Raji (cell line): Measurements from ENCODE around the gene SCN9A.

Experiments
- POLR2A ChIP-seq: IDR thresholded peaks from 2 replicates; pipeline ENCODE4 v1.6.1; 2011; ENCODE audit warnings: low read depth, low read length, control low read depth; ENCODE audit not compliant: insufficient read depth

The SCN9A gene

DNA sequence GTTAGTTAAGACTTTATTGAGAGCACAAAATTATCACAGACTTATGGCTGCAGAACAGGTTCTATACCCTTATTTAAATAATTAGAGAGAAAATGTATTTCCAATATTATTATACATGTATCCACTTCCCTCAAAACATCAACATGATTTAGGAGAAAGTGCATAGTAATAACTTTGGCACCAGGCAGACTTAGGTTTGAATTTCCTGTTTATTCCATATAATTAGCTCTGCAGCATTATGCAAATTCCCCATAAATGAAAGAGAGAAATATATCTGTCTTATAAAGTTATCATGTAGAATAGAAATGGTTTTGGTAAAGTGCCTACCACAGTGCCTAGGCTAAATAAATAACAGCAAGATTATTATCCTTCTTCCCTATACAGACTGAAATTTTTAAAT is 15.3 kb downstream of the SCN9A start:
- no peak for TF ChIP-seq POLR2A

DNA sequence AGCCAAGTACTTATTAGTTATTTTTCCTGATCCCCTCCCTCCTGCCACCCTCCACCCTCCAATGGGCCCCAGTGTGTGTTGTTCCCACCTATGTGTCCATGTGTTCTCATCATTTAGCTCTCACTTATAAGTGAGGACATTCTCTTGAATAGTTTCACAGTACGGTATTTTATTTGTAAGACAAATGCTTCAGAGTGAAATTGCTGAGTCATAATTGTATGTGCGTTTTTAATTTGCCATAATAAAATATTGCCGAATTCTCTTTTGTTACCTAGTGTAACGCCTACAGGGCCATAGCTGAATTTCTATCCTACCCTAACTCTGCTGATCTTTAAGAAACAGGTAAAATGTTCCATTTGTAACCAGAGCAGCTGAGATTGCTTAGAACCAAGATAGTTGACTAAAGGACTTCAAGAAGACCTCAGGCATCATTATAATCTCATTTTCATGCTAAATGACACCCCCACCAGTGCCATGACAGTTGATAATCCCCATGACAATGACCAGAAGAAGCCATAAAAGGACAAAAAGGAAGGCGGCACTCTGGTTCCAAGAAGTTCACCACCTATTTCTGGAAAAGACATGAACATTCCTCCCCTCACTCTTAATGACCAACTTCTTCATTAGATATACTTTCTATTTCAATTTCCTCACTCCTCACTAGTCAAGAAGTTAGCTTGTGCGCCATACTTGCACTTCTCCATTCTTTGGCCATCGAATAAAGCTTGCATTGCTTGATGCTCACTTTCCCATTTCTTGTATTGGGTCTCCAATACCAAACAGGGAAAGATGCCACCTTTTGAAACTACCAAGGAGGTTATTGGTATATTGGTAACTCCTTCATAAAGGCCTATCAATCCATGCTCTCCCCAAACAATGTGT is 18.4 kb downstream of the SCN9A start:
- TF ChIP-seq POLR2A = no peak

DNA sequence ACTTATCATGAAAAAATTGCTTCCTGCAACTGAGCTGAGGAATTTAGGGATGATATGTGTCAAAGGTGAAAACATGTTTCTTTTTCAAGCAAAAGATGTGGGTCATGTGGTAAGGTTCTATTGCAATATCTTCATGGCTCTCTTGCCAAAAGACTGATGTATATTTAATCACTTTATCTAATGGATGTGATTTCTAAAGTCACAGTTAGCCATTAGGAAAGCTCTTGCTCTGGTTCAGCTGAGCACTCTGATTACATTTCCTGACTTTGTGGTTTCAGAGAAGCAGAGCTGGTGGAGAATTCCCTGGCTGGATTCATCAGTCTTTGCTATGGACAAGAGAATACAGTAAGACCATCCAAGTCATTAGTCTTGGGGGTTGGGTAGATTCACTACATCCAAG is 24.4 kb downstream of the SCN9A start:
- no peak for TF ChIP-seq POLR2A

DNA sequence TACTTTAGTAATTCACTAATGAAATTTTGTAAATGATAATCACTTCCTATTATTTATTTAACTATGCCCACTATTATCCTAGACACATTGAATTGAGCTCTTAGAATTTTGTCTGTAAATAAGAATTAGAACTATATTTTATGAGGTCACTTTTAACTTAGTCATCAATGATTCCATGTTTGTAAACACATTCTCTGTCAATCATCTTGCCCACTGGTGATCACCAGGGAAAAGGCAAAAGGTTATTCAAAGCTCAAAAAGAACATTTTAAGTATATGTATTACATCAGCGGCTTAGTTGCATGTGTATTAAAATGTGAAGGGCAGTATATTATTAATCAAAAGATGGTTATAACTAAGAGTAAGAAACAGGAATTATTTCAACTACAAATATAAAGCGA is 25.2 kb downstream of the SCN9A start:
- TF ChIP-seq POLR2A = no peak

DNA sequence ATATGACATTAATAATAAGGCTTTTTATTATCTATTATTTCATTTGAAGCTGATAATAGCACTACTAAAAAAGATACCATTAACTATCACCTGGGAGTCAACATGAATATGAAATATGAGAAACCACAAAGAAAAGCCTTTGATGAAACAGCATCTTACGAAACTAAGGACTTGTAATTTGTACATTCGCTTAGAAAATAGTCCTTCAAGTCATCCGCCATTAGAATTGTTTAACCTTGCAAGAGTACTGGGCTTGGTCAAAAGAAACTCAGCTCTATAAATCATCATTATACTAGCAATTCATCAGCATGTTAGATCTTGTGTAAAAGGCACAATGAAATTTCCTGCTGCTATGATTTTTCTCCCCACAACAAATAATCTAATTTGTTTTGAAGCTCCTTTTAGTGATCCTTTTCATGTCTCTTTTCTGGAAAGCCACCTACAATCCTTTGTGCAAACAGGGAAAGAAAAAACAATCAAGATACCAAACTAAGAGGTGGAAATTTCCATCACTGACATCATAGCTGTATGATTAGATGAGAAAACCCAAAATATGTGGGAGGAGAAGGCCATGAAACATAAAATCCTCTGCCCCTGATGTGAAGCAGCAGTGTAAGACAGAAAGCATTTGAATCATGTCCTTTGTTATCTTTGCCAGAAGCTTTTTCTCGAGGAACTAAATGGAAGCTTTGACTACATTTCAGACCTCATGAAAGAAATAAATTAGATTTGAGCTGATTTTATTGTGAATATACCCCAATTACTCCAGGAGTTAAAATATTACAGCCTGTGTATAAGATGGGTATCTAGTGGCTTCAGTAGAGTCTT is 31.2 kb downstream of the SCN9A start:
- TF ChIP-seq POLR2A = no peak

DNA sequence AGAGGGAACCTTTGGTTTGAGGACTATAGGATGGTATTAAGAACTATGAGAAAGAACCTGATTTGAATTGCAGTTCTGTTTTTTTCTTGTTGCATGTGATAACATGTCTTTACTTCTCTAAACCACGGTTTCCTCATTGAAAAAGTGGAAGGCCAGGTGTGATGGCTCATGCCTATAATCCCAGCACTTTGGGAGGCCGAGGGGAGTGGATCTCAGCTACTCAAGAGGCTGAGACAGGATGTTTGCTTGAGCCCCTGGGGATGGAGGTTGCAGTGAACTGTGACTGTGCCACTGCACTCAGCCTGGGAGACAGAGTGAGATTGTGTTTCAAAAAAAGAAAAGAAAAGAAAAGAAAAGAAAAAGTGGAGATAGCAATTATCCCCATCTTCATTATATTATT is 32.3 kb downstream of the SCN9A start:
- no peak for TF ChIP-seq POLR2A

DNA sequence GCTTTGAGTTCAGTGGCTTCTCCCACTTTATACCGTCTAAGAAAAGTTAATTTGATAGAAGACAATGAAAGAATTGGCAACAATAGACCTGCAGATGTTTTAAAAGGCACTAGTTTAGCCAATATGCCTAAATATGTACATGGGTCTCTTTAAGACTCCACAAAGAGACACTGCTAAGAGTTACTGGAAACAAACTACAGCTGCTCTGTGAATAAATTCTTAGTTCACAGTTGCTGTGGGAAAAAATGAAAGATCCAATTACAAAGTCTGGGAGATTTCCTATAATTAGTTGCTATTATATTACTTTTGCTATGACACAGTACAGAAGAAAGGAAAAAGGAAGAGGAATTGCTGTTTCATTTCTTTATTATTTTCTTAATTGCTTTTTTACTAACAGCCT is 34.3 kb downstream of the SCN9A start:
- TF ChIP-seq POLR2A = no peak

DNA sequence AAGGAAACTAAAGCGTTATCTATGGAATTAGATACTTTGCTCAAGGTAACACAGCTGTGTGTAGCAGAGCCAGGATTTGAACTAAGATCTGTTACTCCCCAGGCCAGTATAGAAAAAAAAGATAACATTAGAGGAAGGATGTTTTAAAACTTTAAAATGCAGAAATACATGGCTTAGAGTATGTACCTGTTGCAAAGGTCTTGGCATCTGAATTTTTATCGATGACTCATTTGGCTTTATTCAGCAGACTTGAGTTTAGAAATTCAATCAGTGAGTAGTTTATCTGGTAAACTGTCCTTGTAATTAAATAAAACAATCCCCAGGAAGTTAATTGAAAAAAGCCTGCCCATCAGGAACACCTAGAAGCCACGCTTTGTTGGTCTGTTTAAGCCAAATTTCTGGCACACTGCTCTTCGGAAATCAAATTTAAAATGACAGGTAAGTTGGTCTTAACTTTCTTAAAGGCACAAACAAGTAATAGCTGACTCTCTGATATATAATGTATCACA is 36.9 kb downstream of the SCN9A start:
- TF ChIP-seq POLR2A = no peak

DNA sequence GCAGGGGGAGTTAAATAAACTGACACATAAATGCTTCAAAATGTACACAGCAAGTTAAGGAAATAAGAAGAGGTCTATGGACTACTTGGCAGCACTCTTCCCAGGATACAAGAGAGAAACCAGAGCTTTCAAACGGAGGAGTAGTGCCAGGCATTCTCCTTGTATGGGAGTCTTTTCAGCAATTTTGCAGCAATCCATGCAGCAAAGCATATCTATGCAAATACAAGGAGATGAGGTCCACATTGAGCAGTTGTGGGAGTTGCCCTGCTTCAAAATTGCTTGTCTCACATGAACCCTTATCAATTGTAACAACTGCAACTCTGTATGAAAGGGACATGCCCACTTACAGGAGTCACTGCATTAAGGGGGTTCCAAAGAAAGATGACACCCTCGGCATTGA is 37.8 kb downstream of the SCN9A start:
- TF ChIP-seq POLR2A = no peak

DNA sequence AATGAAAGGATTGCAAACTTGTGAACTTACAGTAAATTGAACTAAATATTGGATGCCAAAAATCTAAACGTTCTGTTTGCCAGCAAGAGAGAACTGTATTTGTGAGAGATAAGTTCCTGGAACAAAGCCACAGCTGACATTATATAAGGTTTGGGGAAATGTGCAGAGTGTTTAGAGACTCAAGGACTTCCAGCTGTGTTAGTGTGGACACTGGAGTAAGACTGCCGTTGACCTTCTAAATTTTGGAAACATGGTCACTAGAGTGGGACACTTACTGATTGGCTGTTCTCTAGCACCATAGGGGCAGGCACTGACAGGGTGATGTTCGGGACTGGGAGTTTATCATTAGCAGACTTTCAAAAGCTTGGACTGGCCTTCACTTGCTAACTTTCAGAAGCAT is 40.5 kb downstream of the SCN9A start:
- no peak for TF ChIP-seq POLR2A

DNA sequence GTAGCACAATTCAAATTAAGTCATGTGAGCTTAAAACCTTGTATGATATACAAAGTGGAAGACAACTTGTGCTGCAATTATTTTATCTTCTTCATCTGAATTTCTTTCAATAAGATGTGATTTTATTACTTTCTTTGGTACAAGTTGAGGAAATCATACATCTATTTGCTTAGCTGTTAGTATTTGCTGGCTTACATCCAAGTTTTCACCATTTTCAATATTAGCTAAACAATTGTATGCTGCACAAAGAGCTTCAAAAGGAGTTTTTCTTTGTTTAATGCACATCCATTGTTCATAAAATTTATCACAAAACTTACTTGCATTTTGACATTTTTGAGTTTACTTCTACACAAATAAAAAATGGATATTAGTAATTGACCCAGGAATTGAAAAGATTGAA is 40.9 kb downstream of the SCN9A start:
- no peak for TF ChIP-seq POLR2A

DNA sequence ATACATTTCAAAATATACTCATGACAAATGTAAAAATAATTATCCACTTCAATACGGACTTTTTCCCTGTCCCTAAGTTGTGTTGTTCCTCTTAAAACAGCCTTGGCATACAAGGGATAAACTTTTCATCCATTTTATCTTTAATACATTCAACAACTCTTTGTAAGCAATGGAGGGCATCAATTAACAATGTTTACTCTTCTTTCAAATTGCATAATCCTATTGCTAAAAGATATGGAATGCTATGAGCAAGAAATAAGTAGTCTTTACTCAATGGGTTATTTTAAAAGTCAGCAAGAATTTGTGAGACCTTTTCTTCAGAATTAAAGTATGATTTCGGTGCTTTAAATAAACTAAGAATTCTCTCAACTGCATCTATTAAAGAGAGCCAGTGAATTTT is 41.9 kb downstream of the SCN9A start:
- no peak for TF ChIP-seq POLR2A

DNA sequence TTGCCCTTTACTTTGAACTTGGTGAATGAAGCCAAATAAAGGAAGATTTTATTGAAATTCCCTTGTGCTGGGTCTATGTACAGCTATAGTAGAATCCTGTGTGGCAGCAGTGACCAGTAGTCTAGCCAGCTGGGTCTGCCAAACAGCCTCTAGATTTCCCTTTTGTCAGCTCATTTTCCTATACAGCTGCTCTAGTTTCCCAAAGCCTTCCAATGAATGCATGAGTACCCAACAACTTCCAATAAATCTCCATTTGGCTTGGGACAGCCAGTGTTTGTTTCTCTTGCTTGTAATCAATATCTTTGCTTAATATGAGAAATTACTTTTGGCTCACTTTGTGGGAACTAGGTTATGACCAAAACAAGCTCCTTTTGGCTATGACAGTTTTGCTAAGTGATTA is 43.6 kb downstream of the SCN9A start:
- no peak for TF ChIP-seq POLR2A

DNA sequence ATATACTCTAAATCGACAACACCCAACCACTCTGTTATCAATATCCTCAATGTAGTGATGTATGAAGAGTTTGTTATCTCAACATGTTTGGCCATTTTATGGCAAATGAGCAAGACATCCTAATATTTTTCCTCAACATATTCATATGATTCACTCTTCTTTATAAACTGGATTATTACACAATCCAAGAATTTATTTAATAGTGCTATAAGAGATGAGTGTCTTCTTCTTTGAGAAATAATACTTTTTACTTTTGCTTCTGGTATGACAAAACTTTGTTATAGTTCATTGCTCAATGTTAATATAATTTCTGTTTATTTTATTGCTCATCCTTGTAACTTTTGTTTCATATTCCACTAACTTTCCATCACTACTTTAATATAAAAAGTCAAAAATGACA is 44.3 kb downstream of the SCN9A start:
- TF ChIP-seq POLR2A = no peak

DNA sequence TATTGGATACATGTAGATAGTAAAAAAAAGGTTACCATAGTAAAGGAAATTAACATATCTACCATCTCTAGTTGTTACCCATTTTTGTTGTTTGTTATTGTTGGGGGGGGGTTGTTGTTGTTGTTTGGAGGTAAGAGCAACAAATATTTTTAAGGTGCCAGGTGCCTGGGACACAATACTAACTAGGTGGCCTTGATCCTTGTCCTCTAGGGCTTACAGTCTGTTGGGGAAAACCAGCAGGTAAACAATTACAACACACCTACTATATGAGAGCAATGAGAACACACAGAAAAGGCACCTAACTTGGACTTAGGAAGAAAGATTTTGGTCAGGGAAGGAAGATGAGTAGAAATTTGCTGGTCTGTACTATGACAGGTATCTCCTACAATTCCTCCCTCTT is 46.3 kb downstream of the SCN9A start:
- TF ChIP-seq POLR2A = no peak

DNA sequence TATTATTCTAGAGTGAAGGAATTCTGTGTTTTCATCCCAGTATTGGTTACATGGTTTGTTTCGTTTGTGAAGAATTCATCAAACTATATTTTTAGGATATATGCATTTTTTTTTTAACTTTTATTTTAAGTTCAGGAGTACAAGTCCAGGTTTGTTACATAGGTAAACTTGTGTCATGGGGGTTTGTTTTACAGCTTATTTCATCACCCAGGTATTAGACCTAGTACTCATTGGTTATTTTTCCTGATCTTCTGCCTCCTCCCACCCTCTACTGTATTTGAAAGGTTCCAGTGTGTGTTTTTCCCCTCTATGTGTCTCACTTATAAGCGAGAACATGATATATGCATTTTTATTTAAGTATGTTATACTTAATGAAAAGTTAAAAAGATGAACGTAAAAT is 47.6 kb downstream of the SCN9A start:
- TF ChIP-seq POLR2A = no peak
